H1 (cell line): Measurements from ENCODE around the gene GRIP2. TPM values are rescaled to one million over a fixed set of nuclear protein-coding genes. Genes with fewer than 3 reads are reported as not detected.

Experiments
- CTCF ChIA-PET: fragments of 300-600 bp; sonication (Branson Sonifier 250); formaldehyde crosslinking; loops from one replicate; lab custom pipeline; 2021; ENCODE audit not compliant: partially characterized antibody; lab: Charles Lee
- POLR2A ChIA-PET: fragments of 300-600 bp; sonication (Branson Sonifier 250); formaldehyde crosslinking; loops from one replicate; lab custom pipeline; 2021; ENCODE audit warnings: inconsistent platforms; ENCODE audit not compliant: partially characterized antibody; lab: Charles Lee
- DNase-seq, 2 experiments: peaks; one replicate each; pipeline versions ENCODE4 v3.0.0 to v3.0.0-alpha.2; 2010 to 2022; ENCODE audit warnings: low spot score in 2 of 2, low read depth in 1 of 2, mixed read lengths in 1 of 2
- FAIRE-seq: peaks from 2 replicates; lab custom pipeline; 2011; peaks lifted over from hg19 to GRCh38; lab: Jason Lieb, UNC
- H2AFZ ChIP-seq: 2 replicates; pipeline ENCODE4 v1.8.1; 2012; ENCODE audit warnings: low read length, inconsistent platforms
- H2AK5ac ChIP-seq: 2 replicates; pipeline ENCODE4 v1.6.1; 2013; ENCODE audit warnings: low read depth, low read length
- H2BK120ac ChIP-seq: replicated peaks from 2 replicates; pipeline ENCODE3; 2013; ENCODE audit warnings: low read depth, low read length, inconsistent platforms
- H2BK12ac ChIP-seq: 2 replicates; pipeline ENCODE4 v1.6.1; 2013; ENCODE audit warnings: low read depth, low read length
- H2BK15ac ChIP-seq: 2 replicates; pipeline ENCODE4 v1.6.1; 2013; ENCODE audit warnings: low read length
- H2BK20ac ChIP-seq: 2 replicates; pipeline ENCODE4 v1.6.1; 2013; ENCODE audit warnings: low read length
- H2BK5ac ChIP-seq: 2 replicates; pipeline ENCODE4 v1.6.1; 2013; ENCODE audit warnings: low read depth, low read length
- H3K14ac ChIP-seq: 2 replicates; pipeline ENCODE4 v1.6.1; 2013; ENCODE audit warnings: inconsistent platforms; ENCODE audit not compliant: insufficient read length
- H3K18ac ChIP-seq: 2 replicates; pipeline ENCODE4 v1.6.1; 2013; ENCODE audit warnings: low read length; ENCODE audit errors: extremely low read depth
- H3K23ac ChIP-seq: 2 replicates; pipeline ENCODE4 v1.6.1; 2013; ENCODE audit warnings: inconsistent platforms; ENCODE audit not compliant: insufficient read length
- H3K23me2 ChIP-seq: 2 replicates; pipeline ENCODE4 v1.6.1; 2013; ENCODE audit warnings: low read depth, low read length
- H3K27ac ChIP-seq: 2 replicates; pipeline ENCODE4 v1.6.1; 2011; ENCODE audit warnings: low read depth, low read length, inconsistent platforms
- H3K27me3 ChIP-seq, 4 experiments: replicated peaks in 1 of 4; 1 replicate in 1 of 4; 2 replicates in 3 of 4; pipeline versions ENCODE4 v1.6.1 to v1.8.1; 2011 to 2013; ENCODE audit warnings: low read length in 3 of 4, mild to moderate bottlenecking in 3 of 4, inconsistent platforms in 2 of 4, mixed read lengths in 2 of 4, moderate library complexity in 1 of 4; ENCODE audit not compliant: control insufficient read depth in 3 of 4, insufficient read depth in 3 of 4; ENCODE audit errors: extremely low read depth in 1 of 4
- H3K36me3 ChIP-seq, 4 experiments: 2 replicates each; pipeline versions ENCODE4 v1.6.1 to v1.8.1; 2011 to 2013; ENCODE audit warnings: mild to moderate bottlenecking in 4 of 4, low read length in 3 of 4, moderate library complexity in 2 of 4, control low read depth in 1 of 4, inconsistent platforms in 1 of 4; ENCODE audit not compliant: insufficient read depth in 4 of 4, control insufficient read depth in 2 of 4
- H3K4ac ChIP-seq: replicated peaks from 2 replicates; pipeline ENCODE3; 2013; ENCODE audit warnings: low read length, low read depth, mixed read lengths, inconsistent platforms; ENCODE audit not compliant: insufficient read length
- H3K4me1 ChIP-seq, 4 experiments: replicated peaks in 1 of 4; 1 replicate in 1 of 4; 2 replicates in 3 of 4; pipeline versions ENCODE4 v1.6.1 to v1.8.1; 2011 to 2013; ENCODE audit warnings: low read length in 3 of 4, inconsistent platforms in 2 of 4, mixed read lengths in 1 of 4; ENCODE audit not compliant: insufficient read depth in 4 of 4, control insufficient read depth in 3 of 4
- H3K4me2 ChIP-seq, 2 experiments: 2 replicates each; pipeline versions ENCODE4 v1.6.1 to v1.8.1; 2011 to 2013; ENCODE audit warnings: low read depth in 2 of 2, low read length in 2 of 2, control low read depth in 1 of 2, inconsistent platforms in 1 of 2, mild to moderate bottlenecking in 1 of 2; ENCODE audit not compliant: insufficient read depth in 1 of 2
- H3K4me3 ChIP-seq, 4 experiments: fragments of 200-600, 300-600 bp in 1 of 4; sonication (generic), shearing (Covaris generic), sonication (Bioruptor Twin) in 1 of 4; 2 replicates each; pipeline versions ENCODE4 v1.5.1 to v1.8.1; 2011 to 2016; ENCODE audit warnings: low read length in 4 of 4, low read depth in 3 of 4, control low read depth in 2 of 4, inconsistent platforms in 2 of 4, mild to moderate bottlenecking in 2 of 4, mixed read lengths in 1 of 4, moderate library complexity in 1 of 4; ENCODE audit not compliant: insufficient read depth in 2 of 4; ENCODE audit errors: extremely low read depth in 1 of 4
- H3K56ac ChIP-seq: replicated peaks from 2 replicates; pipeline ENCODE3; 2013; ENCODE audit warnings: low read depth, mild to moderate bottlenecking, mixed read lengths, low read length, inconsistent platforms; ENCODE audit not compliant: insufficient read length
- H3K79me1 ChIP-seq: 2 replicates; pipeline ENCODE4 v1.6.1; 2013; ENCODE audit warnings: low read depth, low read length, control low read depth
- H3K79me2 ChIP-seq, 2 experiments: 2 replicates each; pipeline versions ENCODE4 v1.6.1 to v1.8.1; 2012 to 2013; ENCODE audit warnings: low read length in 2 of 2, mild to moderate bottlenecking in 2 of 2, inconsistent platforms in 1 of 2; ENCODE audit not compliant: insufficient read depth in 2 of 2, control insufficient read depth in 1 of 2
- H3K9ac ChIP-seq, 4 experiments: replicated peaks in 1 of 4; 1 replicate in 1 of 4; 2 replicates in 3 of 4; pipeline versions ENCODE4 v1.6.1 to v1.8.1; 2011 to 2013; ENCODE audit warnings: low read depth in 3 of 4, low read length in 3 of 4, control low read depth in 2 of 4, mild to moderate bottlenecking in 2 of 4, moderate library complexity in 2 of 4, inconsistent platforms in 1 of 4; ENCODE audit errors: extremely low read depth in 1 of 4
- H3K9me3 ChIP-seq, 2 experiments: 2 replicates each; pipeline versions ENCODE4 v1.6.1 to v1.8.1; 2012 to 2013; ENCODE audit warnings: mild to moderate bottlenecking in 2 of 2, moderate library complexity in 2 of 2, control low read depth in 1 of 2, inconsistent platforms in 1 of 2, low read depth in 1 of 2, low read length in 1 of 2, mixed read lengths in 1 of 2; ENCODE audit not compliant: insufficient read depth in 2 of 2
- H4K20me1 ChIP-seq, 2 experiments: replicated peaks in 1 of 2; 2 replicates each; pipeline versions ENCODE3 to v1.8.1; 2011 to 2013; ENCODE audit warnings: inconsistent platforms in 2 of 2, low read length in 2 of 2, mild to moderate bottlenecking in 1 of 2; ENCODE audit not compliant: insufficient read depth in 2 of 2, control insufficient read depth in 1 of 2
- H4K5ac ChIP-seq: 2 replicates; pipeline ENCODE4 v1.6.1; 2013; ENCODE audit warnings: low read length, low read depth, mixed read lengths, inconsistent platforms; ENCODE audit not compliant: insufficient read length
- H4K8ac ChIP-seq: 2 replicates; pipeline ENCODE4 v1.8.0; 2013; ENCODE audit warnings: mild to moderate bottlenecking, moderate library complexity, low read length, inconsistent platforms; ENCODE audit not compliant: insufficient read depth; ENCODE audit errors: extremely low read depth
- H4K91ac ChIP-seq: replicated peaks from 2 replicates; pipeline ENCODE3; 2013; ENCODE audit warnings: low read length, mixed read lengths, inconsistent platforms; ENCODE audit not compliant: insufficient read length
- ASH2L ChIP-seq: fragments of 200-600, 300-600 bp; sonication (generic); IDR thresholded peaks from one replicate; pipeline ENCODE4 v1.7.1; 2017; ENCODE audit warnings: low read length
- EZH2 ChIP-seq: fragments of 200-600 bp; sonication (generic); IDR thresholded peaks from 2 replicates; pipeline ENCODE4 v1.7.1; 2012; ENCODE audit warnings: low read depth, mild to moderate bottlenecking, moderate library complexity, low read length, inconsistent platforms; ENCODE audit not compliant: severe bottlenecking
- GTF2F1 ChIP-seq: IDR thresholded peaks from 2 replicates; pipeline ENCODE4 v1.6.1; 2012; ENCODE audit warnings: low read depth, low read length, improper control_type of control experiment, borderline replicate concordance
- KDM5A ChIP-seq: fragments of 200-600 bp; IDR thresholded peaks from 2 replicates; pipeline ENCODE4 v1.7.1; 2012; ENCODE audit warnings: mild to moderate bottlenecking, low read length, inconsistent platforms, mixed read lengths
- MAFK ChIP-seq: IDR thresholded peaks from 2 replicates; pipeline ENCODE4 v1.6.1; 2012; ENCODE audit warnings: low read depth, mild to moderate bottlenecking, improper control_type of control experiment, low read length
- POLR2A ChIP-seq, 2 experiments: IDR thresholded peaks; 1 replicate in 1 of 2; 2 replicates in 1 of 2; pipeline ENCODE4 v1.6.1; 2011; ENCODE audit warnings: low read depth in 2 of 2, low read length in 2 of 2, mild to moderate bottlenecking in 2 of 2; ENCODE audit errors: control extremely low read depth in 1 of 2
- RFX5 ChIP-seq: IDR thresholded peaks from 2 replicates; pipeline ENCODE4 v1.6.1; 2011; ENCODE audit warnings: low read depth, low read length, improper control_type of control experiment, borderline replicate concordance
- SAP30 ChIP-seq: fragments of 300-600 bp; sonication (generic); IDR thresholded peaks from 2 replicates; pipeline ENCODE4 v1.7.1; 2012; ENCODE audit warnings: low read length, moderate library complexity, mild to moderate bottlenecking, inconsistent platforms; ENCODE audit not compliant: insufficient read depth, insufficient replicate concordance
- SP1 ChIP-seq: IDR thresholded peaks from 2 replicates; pipeline ENCODE4 v1.6.1; 2011; ENCODE audit warnings: low read depth, low read length
- TBP ChIP-seq: IDR thresholded peaks from 2 replicates; pipeline ENCODE4 v1.6.1; 2011; ENCODE audit warnings: low read depth, low read length, improper control_type of control experiment
- TEAD4 ChIP-seq: IDR thresholded peaks from 2 replicates; pipeline ENCODE4 v1.6.1; 2012; ENCODE audit warnings: low read depth, low read length, inconsistent platforms, mixed read lengths
- WGBS, 2 experiments: shearing (Covaris generic) in 1 of 2; methylation state at CpG; one replicate each; pipeline versions ENCODE4 v1.1.6 to v1.1.7; 2013 to 2015; ENCODE audit warnings: low lambda C conversion rate in 2 of 2, mixed read lengths in 2 of 2, inconsistent platforms in 1 of 2, low coverage in 1 of 2, missing lambda C conversion rate in 1 of 2; ENCODE audit not compliant: insufficient replicate concordance in 2 of 2, insufficient coverage in 1 of 2, insufficient read length in 1 of 2; ENCODE audit errors: extremely low coverage in 1 of 2, missing lambda C conversion rate in 1 of 2; 5-methylcytosine and 5-hydroxymethylcytosine counted together
- polyA plus RNA-seq, 7 experiments: library from polyadenylated mRNA; depleted of rRNA in 3 of 7; stranded (reverse) in 5 of 7; unstranded in 2 of 7; fragments of >200 nt in 5 of 7; fragments of 200-250 nt in 2 of 7; gene quantifications; 1 replicate in 5 of 7; 2 replicates in 1 of 7; 4 replicates in 1 of 7; pipeline versions ENCODE4 v1.2.1 to v1.2.3, GENCODE V29; 2011 to 2013; ENCODE audit warnings: missing spikeins in 2 of 7, mixed read lengths in 2 of 7
- total RNA-seq: library from RNA; stranded (reverse); fragmentation: NEBNext Ultra II Directional; extraction: Animal tissue kit (Norgen Biotek cat#: 25700); gene quantifications from 2 replicates; pipeline ENCODE4 v1.2.1, GENCODE V29; 2021

GRIP2 gene
- total and polyA plus RNA-seq, 2 of the 8 experiments (the other 6 are each of a cell fraction or from before 2014, with no cell fraction given), result 2.5 to 6.4 TPM

- H2BK120ac ChIP-seq, result no peak overlapping the region
- DNase-seq, result no peak
- no peak overlapping the region for H4K5ac ChIP-seq
- no peak overlapping the region for H2BK15ac ChIP-seq
- H3K79me2 ChIP-seq, result no peaks in the 10 kb centered on the region
- no peaks in the 10 kb centered on the region for H3K79me1 ChIP-seq
- TF ChIP-seq GTF2F1 (no peak), TEAD4 (no peak), ASH2L (no peak), SAP30 (no peak), TBP (no peak), MAFK (no peak), SP1 (no peak), RFX5 (no peak), KDM5A (no peak), EZH2 (no peak), POLR2A (IDR thresholded peaks at IDR 0.05; ENCODE audit: control extremely low read depth in 1 of 2, low read depth in 2 of 2, low read length in 2 of 2) (no peak)
- no peak overlapping the region for H2BK20ac ChIP-seq
- H4K8ac ChIP-seq, result no peak overlapping the region
- H4K20me1 ChIP-seq, result peaks cover 0 to 5% of the 10 kb centered on the region in 2 experiments
- H3K23me2 ChIP-seq, result no peaks in the 10 kb centered on the region; the same call in 1 of the 2 replicates
- H2BK5ac ChIP-seq, result no peak overlapping the region
- ChIA-PET CTCF (interaction anchor here (0.6 to 3.5 kb wide), 7 partner anchors 13 to 283 kb away, joined by 3 to 16 read pairs (median 4); no protein-coding TSS in a partner anchor), POLR2A (no interaction called here)
- H3K27ac ChIP-seq, result no peak overlapping the region
- H3K4me2 ChIP-seq, result no peak overlapping the region
- H2AFZ ChIP-seq, result no peak overlapping the region
- no peak overlapping the region for H3K56ac ChIP-seq
- no peak overlapping the region for H4K91ac ChIP-seq
- H3K18ac ChIP-seq, result no peak overlapping the region
- FAIRE-seq, result no peak
- peaks cover 0 to 7% (median 2%) of the 10 kb centered on the region in 4 experiments; a peak in 5 of 7 replicates for H3K4me1 ChIP-seq
- H3K4ac ChIP-seq, result no peak overlapping the region
- peaks cover 4 to 39% (median 28%) of the 10 kb centered on the region in 4 experiments for H3K36me3 ChIP-seq
- H3K4me3 ChIP-seq, result no peak overlapping the region
- no peak overlapping the region for H2AK5ac ChIP-seq
- H3K14ac ChIP-seq, result no peak overlapping the region
- no peaks in the 10 kb centered on the region for H3K27me3 ChIP-seq
- no peak overlapping the region for H3K9ac ChIP-seq
- no peak overlapping the region for H3K23ac ChIP-seq
- 90% methylated on average over 5 of the region's 5 CpGs; no CpG with 5 or more reads in 1 of the 2 experiments for WGBS, 2 experiments
- no peaks in the 10 kb centered on the region for H3K9me3 ChIP-seq
- no peak overlapping the region for H2BK12ac ChIP-seq
These were observed 53.7 kb downstream of the GRIP2 start for GRCh38 chr3:14486460-14486859.
